HG02973 (cell line): ENCODE measurements around the gene FAM193B.
"Not testable (repeated sequence)": the region's sequence is repeated elsewhere in the genome, so short reads cannot be mapped to it uniquely, and the experiment has no call there.

Experiments
- ATAC-seq: cut with Tn5 transposase; IDR thresholded peaks from one replicate; pipeline ENCODE4 v1.9.1; 2021; ENCODE audit warnings: moderate library complexity; ENCODE audit not compliant: unreplicated experiment

The FAM193B gene

GRCh38 chr5:177538876-177539275 lies 15.5 kb downstream of the FAM193B start:
- ATAC-seq, result no peak

DNA sequence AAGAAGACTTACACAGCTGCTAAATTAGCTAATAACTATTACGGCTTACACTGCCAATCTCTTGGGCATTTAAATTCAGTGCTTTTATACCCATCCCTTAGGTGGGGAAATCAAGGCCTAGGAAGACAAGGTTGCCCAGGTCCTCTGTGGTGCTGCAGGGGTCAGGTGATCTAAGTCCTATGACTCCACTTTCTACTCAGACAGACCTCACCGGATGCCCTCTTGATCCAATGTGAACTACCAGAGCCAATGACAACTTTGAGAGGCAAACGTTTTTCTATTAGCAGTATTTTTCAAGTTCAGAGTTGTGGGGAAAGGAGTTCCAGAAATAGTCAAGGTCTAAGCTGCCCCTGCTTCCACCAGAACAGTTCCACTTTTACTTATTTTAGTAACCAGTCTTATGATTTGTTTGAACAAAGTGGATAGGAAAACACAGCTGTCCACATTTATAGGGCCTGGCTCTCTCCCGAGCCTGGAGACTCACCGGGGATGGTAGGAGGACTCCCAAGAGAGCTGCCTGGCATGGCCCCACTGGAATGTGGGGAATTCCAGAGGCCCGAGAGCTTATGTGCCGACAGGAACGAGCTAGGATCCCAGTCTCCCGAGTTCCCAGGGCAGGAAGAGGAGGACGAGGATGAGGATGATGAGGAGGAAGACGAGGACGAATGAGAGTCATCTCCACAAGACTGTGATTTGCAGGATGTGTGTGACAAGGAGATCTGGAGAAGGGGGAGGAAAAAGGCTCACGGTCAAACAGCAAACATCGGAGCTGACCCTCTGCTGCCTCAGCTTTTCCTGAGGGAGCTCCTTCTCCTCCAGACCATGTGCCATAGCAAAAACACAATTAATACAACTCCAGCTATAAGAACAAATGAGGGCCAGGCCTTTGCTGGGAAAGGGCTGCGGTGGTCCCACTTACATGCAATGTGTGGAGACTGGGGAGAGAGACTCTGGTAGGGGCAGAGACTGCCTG lies 16.7 kb downstream of the FAM193B start:
- no peak for ATAC-seq

DNA sequence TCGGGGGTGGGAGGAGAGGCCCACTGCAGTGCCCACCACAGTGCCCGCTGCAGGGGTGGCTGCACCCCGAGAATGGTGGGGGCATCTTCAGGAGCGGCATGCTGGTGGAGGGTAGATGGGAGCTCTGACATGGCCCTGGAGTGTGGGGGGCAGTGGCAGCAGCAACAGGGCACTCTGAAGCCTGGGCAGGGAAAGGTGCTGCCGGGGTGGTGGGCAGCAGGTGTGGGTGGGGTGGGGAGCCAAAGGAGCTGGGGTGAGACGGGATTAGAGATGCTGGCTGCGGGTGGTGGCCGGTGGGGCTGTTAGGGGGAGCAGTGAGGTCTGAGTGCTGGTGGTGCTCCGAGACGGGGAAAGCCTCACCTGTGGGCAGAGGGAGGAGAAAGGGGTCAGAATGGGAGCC lies 18.0 kb downstream of the FAM193B start:
- no peak for ATAC-seq

DNA sequence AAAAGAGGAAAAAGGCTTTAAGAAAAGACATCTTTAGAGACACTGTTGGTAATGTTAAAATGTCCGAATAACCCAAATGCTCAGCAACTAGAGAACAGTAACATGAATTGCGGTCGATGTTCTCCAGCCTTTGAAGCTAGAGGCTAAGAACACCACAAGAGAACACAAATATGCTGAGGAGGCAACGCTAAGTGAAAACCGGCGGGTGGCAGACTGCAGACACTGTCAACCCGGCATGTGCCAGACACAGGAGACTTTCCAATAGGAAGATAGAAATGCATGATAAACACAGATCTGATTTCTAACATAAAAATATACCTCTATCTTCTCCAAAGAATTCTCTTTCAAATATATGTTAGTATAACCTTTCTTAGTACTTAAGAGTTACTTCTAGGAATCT lies 19.2 kb downstream of the FAM193B start:
- ATAC-seq, result no peak

- not testable (repeated sequence) for ATAC-seq
Measured at GRCh38 chr5:177534433-177534832, 19.9 kb downstream of the FAM193B start.

GRCh38 chr5:177531209-177531940 lies 23.0 kb downstream of the FAM193B start:
- no peak for ATAC-seq

DNA sequence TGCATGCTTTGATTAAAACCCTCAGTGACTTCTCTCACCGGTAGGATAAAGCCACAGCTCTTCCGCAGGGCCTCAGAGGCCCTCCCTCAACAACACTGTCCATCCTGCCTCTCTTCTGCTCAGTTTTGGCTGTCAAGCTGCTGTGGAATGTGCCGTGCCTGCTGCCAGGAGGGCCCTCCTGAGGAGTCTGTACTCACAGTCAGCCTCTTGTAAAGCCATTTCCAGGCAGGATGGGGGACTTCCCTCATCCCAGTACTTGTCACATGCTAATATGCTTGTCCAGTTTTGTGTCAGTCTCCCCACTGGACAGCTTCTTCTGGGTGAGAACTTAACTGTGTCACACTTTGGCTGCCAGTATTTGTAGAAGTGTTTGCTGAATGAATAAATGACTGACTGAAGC lies 23.7 kb downstream of the FAM193B start:
- ATAC-seq, result no peak

- ATAC-seq, result no peak
Measured at GRCh38 chr5:177529247-177530203, 24.8 kb downstream of the FAM193B start.

GRCh38 chr5:177528631-177529030 lies 25.7 kb downstream of the FAM193B start:
- no peak for ATAC-seq

GRCh38 chr5:177527595-177527994 lies 26.8 kb downstream of the FAM193B start:
- no peak for ATAC-seq

- no peak for ATAC-seq
Measured at GRCh38 chr5:177526791-177527190, 27.6 kb downstream of the FAM193B start.

DNA sequence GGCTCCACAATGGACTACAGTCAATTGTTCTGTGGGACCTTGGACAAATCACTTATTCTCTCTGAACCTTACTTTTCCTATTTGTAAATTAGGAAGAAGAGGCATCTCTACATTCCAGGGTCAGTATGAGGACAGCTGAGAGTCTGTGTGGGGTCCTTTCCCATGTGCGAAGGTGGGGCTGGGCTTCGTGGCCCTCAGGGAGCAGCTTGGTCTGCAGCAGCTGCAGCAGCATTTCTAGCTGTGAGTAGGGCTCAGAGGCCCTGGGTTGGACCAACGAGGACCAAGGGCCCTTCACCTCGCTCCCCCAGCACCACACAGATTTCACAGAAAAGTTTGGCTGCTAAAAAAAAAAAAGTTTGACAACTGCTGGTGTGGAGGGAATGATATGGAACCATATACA lies 28.2 kb downstream of the FAM193B start:
- ATAC-seq, result no peak

DNA sequence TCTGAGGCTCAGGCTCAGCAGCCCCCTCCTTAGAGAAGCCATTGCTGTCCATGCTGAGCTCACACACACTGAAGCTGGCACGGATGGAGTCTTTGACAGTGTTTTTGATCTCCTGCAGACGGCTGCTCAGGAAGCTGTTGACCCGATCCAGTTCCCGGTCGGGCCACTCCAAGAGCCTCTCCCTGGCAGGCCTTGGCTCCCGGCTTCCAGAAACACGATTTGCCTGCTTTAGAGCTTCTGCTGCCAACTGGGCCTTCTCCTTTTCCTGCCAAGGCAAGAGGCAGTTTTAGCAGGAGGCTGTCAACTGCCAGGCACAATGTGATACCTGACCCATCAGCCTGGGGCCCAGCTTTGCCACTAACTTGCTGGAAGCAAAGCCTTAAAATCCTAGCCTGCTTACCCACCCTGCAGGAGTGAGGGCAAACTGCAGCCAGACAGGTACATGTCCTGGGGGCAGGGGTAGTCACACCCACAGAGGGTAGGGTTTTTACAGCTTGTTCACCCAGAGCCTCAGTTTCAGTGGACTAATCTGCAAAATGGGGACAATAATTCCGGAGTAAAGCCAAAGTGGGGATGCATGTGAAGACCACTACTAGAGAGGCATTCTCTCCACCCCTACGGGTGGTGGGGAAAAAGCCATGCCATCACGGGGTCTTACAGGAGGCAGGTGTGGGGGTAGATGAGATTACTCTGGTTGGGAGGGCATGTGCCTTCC lies 29.3 kb downstream of the FAM193B start:
- ATAC-seq, result no peak

GRCh38 chr5:177524539-177524900 lies 29.8 kb downstream of the FAM193B start:
- no peak for ATAC-seq

DNA sequence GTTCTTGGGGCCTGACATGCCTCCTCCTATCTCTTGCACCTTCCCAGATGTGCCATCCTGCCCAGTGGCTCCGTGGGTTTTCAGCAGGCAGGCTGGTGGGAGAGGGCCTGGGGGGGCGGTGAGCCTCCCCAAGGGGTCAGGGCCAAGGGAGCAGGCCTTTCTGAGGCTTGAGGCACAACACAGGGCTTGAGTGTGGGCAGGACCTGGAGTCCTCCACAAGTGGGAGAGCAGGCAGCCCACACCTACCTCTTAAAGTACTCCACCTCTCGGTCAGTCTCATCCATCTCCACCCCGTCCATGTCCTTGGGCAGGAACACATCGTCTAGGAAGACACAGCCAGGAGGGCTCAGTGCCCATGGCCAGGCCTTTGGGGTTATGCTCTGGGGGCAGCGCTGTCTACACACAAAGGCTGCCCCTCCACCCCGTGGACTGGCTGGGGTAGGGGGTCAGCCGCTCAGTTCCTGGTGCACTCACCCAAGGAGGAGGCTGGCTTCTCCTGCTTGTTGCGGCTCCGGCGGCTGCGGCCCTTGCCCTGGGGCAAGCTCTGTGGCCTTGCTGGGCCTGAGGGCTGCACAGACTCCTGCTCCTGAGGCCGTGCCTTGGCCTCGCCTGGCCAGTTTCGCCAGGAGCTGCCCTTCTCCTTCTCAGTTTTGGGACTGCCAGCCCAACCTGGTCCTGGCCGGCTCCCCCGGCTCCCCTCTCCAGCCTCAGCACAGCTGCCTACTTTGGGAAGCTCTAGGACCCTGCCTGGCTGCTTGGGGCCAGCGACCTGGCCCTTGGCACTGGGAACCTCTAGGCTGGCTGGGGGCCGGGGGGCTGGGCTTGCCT lies 30.4 kb downstream of the FAM193B start:
- ATAC-seq, result no peak

DNA sequence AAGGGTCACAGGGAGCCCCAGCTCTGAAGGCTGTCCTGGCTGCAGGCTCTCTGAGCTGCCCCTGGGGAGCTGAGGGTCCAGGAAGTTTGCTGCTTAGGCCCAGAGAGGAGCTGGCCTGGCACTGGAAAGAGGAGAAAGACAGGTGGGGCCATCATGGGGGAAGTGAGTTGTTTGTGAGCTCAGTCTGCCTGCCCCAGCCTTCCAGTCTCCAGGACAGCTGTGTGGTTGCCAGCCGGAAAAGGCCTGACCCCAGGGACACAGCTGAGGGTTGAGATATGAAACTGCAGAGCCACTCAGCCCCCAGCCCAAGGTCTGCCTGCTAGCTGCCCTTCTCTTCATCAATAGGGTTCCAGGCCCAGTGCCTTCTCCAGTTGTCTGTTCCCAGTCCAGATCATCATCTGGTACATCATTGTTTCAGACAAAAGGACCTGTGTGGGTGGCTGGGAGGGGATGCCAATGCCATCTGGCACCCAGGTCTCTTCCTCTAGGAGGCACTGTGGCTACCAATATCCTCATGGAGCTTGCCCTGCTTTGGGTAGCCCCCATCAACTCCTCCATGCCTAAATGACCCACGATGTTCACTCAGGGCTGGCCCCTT lies 33.3 kb downstream of the FAM193B start:
- no peak for ATAC-seq

DNA sequence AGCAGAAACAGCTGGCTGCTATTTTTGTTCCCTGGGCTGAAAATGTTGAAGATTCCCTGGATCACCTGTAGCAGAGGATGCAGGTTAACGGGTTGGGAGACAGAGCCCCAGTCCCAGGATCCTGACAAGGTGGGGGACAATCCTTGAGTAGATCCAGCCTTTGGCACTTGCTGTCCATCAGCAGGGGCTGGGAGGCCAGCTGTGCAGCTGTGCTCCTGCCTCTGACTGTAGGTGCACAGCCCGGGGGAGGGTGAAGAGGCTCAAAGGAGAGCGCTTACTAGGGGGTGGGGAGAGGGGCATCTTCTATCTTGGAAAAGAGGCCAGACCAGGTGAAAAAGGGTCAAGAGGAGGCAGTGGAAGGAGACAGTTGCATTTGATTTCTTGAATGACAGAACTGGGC lies 34.1 kb downstream of the FAM193B start:
- ATAC-seq, result no peak

GRCh38 chr5:177519463-177520235 lies 34.7 kb downstream of the FAM193B start:
- no peak for ATAC-seq
